ENCODE measurements around the gene ULK2.

- TF ChIP-seq CTCF (conservative IDR thresholded peaks at IDR 0.05; ENCODE audit: low read length) (no peak), EZH2phosphoT487 (IDR thresholded peaks at IDR 0.05; ENCODE audit: borderline replicate concordance, low read depth, low read length) (no peak)
Observed at GRCh38 chr17:19729900-19730299, 137.8 kb downstream of the ULK2 start.

Data from OCI-LY7 (cell line).